NCI-H1930 (cell line): ENCODE data around the gene SPATS1.

Experiments
- DNase-seq, 2 experiments: peaks; one replicate each; lab custom pipeline; 2025; lab: John Stamatoyannopoulos, UW

Gene SPATS1

GRCh38 chr6:44342489-44342888 is at the start of gene SPATS1:
SPATS1 (plus strand) TSS chr6:44342650; CDS start chr6:44343096, 446 bp downstream.
- no peak for DNase-seq

- no peak for DNase-seq
These were observed 49.6 kb upstream of the SPATS1 start for GRCh38 chr6:44292661-44293365.

GRCh38 chr6:44294832-44295791 is 47.3 kb upstream of the SPATS1 start:
- DNase-seq: no peak

GRCh38 chr6:44297063-44298038 is 45.1 kb upstream of the SPATS1 start:
- peak; percentile 43 to 61 for DNase-seq

- DNase-seq: no peak
These were observed 44.2 kb upstream of the SPATS1 start for GRCh38 chr6:44298055-44298803.

GRCh38 chr6:44298864-44299263 is 43.6 kb upstream of the SPATS1 start:
- DNase-seq: no peak

GRCh38 chr6:44300292-44300823 is 42.1 kb upstream of the SPATS1 start:
- no peak for DNase-seq

- DNase-seq: no peak
These were observed 41.3 kb upstream of the SPATS1 start for GRCh38 chr6:44301106-44301505.

GRCh38 chr6:44301782-44302564 is 40.5 kb upstream of the SPATS1 start:
- DNase-seq: no peak

- no peak for DNase-seq
These were observed 39.6 kb upstream of the SPATS1 start for GRCh38 chr6:44302856-44303255.

GRCh38 chr6:44303842-44304241 is 38.6 kb upstream of the SPATS1 start:
- no peak for DNase-seq

- peak in 1 of 2 experiments; percentile 14 for DNase-seq
These were observed 37.9 kb upstream of the SPATS1 start for GRCh38 chr6:44304282-44305199.

GRCh38 chr6:44305200-44305725 is 37.2 kb upstream of the SPATS1 start:
- no peak for DNase-seq

GRCh38 chr6:44306710-44307109 is 35.7 kb upstream of the SPATS1 start:
- no peak for DNase-seq

- no peak for DNase-seq
These were observed 35.2 kb upstream of the SPATS1 start for GRCh38 chr6:44307217-44307616.

GRCh38 chr6:44309092-44309491 is 33.4 kb upstream of the SPATS1 start:
- no peak for DNase-seq

GRCh38 chr6:44309631-44310030 is 32.8 kb upstream of the SPATS1 start:
- DNase-seq: no peak

- no peak for DNase-seq
These were observed 32.2 kb upstream of the SPATS1 start for GRCh38 chr6:44310241-44310640.

- DNase-seq: no peak
These were observed 31.1 kb upstream of the SPATS1 start for GRCh38 chr6:44311304-44311703.
